Glutamatergic neuron (in vitro differentiated cells): ENCODE measurements around the gene ZNF618. TPM values are rescaled to one million over a fixed set of nuclear protein-coding genes. Genes with fewer than 3 reads are reported as not detected.
"Not testable (repeated sequence)": the region's sequence is repeated elsewhere in the genome, so short reads cannot be mapped to it uniquely, and the experiment has no call there.

Experiments used
- DNase-seq: peaks from one replicate; pipeline ENCODE4 v3.0.0; 2022
- H3K27ac Mint-ChIP-seq: one replicate; pipeline ENCODE4 v1.8.0; 2020; ENCODE audit warnings: mild to moderate bottlenecking, mixed read lengths, inconsistent platforms; ENCODE audit not compliant: unreplicated experiment
- H3K27me3 Mint-ChIP-seq: one replicate; pipeline ENCODE4 v1.8.0; 2020; ENCODE audit warnings: mild to moderate bottlenecking, moderate library complexity, mixed read lengths, inconsistent platforms; ENCODE audit not compliant: unreplicated experiment
- H3K36me3 Mint-ChIP-seq: one replicate; pipeline ENCODE4 v1.8.0; 2020; ENCODE audit warnings: mild to moderate bottlenecking, mixed read lengths, inconsistent platforms; ENCODE audit not compliant: unreplicated experiment
- H3K4me1 Mint-ChIP-seq: one replicate; pipeline ENCODE4 v1.8.0; 2020; ENCODE audit warnings: mild to moderate bottlenecking, low read depth, mixed read lengths, inconsistent platforms; ENCODE audit not compliant: unreplicated experiment
- H3K4me3 Mint-ChIP-seq: one replicate; pipeline ENCODE4 v1.8.0; 2020; ENCODE audit warnings: mild to moderate bottlenecking, mixed read lengths, inconsistent platforms; ENCODE audit not compliant: unreplicated experiment
- H3K9me3 Mint-ChIP-seq: one replicate; pipeline ENCODE4 v1.8.0; 2020; ENCODE audit warnings: mild to moderate bottlenecking, moderate library complexity, mixed read lengths, inconsistent platforms; ENCODE audit not compliant: unreplicated experiment
- total RNA-seq: library from RNA; stranded (reverse); fragmentation: NEBNext Ultra II Directional; extraction: Animal tissue kit (Norgen Biotek cat#: 25700); gene quantifications from one replicate; pipeline ENCODE4 v1.2.1, GENCODE V29; 2021; ENCODE audit not compliant: unreplicated experiment
- TF ChIP-seq, protein P1 (sequence below): fragments of 200-600 bp; sonication (generic); IDR thresholded peaks from one replicate; pipeline ENCODE4 v1.5.0; 2021; ENCODE audit not compliant: partially characterized antibody, unreplicated experiment

Gene ZNF618
- total RNA-seq, 1 donor from 2014 or later = 114 TPM

DNA sequence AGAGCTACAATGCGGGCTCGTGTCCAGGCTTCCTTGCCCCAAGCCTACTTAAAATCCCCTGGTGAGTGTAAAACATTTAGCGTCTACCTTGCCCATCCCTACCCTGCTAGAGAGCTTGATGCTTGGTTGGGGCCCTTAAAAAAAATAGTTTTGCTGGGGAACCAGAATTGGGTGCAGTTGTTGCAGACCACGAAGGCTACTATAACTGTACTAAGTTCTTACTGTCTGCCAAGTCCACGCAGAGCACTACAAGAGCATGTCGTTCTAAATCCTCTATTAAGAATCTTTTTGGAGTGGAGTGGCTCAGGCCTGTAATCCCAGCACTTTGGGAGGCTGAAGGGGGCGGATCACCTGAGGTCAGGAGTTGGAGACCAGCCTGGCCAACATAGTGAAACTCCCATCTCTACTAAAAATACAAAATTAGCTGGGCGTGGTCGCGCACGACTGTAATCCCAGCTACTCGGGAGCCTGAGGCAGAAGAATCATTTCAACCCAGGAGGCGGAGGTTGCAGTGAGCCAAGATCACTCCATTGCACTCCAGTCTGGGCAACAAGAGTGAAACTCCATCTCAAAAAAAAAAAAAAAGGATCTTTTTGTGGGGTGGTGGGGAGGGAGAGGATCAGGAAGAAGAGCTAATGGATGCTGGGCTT lies 206.8 kb downstream of the ZNF618 start:
- Mint-ChIP-seq H3K9me3 (peaks cover 16% of the 10 kb centered on the region), H3K36me3 (peaks cover 17% of the 10 kb centered on the region)
- TF ChIP-seq, protein P1, sequence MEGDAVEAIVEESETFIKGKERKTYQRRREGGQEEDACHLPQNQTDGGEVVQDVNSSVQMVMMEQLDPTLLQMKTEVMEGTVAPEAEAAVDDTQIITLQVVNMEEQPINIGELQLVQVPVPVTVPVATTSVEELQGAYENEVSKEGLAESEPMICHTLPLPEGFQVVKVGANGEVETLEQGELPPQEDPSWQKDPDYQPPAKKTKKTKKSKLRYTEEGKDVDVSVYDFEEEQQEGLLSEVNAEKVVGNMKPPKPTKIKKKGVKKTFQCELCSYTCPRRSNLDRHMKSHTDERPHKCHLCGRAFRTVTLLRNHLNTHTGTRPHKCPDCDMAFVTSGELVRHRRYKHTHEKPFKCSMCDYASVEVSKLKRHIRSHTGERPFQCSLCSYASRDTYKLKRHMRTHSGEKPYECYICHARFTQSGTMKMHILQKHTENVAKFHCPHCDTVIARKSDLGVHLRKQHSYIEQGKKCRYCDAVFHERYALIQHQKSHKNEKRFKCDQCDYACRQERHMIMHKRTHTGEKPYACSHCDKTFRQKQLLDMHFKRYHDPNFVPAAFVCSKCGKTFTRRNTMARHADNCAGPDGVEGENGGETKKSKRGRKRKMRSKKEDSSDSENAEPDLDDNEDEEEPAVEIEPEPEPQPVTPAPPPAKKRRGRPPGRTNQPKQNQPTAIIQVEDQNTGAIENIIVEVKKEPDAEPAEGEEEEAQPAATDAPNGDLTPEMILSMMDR = peak; percentile 31
- DNase-seq, H3K4me1 Mint-ChIP-seq, H3K27me3 Mint-ChIP-seq, H3K4me3 Mint-ChIP-seq, H3K27ac Mint-ChIP-seq: not testable (repeated sequence)

DNA sequence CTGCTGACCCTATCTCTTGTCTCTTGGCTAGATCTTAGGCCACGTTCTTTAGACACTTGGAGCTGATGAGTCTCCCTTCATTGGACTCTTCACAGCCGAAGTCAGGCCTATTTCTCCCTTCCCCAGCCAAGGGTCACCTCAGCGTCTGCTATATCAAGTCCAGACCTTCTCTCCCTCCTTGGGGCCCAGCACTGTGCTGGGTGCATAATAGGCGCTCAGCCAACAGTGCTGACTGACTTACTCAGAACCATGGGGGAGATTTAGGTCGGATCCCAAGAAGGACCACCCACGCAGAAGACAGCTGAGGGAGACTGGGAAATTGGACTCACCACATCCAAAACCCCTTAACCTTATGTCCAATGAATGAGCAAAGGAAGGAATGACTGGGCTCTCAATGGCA lies 207.6 kb downstream of the ZNF618 start:
- TF ChIP-seq, protein P1 = no peak
- Mint-ChIP-seq H3K27me3 (peaks cover 4% of the 10 kb centered on the region), H3K9me3 (peaks cover 16% of the 10 kb centered on the region), H3K27ac (no peak overlapping the region), H3K36me3 (peaks cover 17% of the 10 kb centered on the region), H3K4me1 (no peaks in the 10 kb centered on the region), H3K4me3 (no peak overlapping the region)
- no peak for DNase-seq

DNA sequence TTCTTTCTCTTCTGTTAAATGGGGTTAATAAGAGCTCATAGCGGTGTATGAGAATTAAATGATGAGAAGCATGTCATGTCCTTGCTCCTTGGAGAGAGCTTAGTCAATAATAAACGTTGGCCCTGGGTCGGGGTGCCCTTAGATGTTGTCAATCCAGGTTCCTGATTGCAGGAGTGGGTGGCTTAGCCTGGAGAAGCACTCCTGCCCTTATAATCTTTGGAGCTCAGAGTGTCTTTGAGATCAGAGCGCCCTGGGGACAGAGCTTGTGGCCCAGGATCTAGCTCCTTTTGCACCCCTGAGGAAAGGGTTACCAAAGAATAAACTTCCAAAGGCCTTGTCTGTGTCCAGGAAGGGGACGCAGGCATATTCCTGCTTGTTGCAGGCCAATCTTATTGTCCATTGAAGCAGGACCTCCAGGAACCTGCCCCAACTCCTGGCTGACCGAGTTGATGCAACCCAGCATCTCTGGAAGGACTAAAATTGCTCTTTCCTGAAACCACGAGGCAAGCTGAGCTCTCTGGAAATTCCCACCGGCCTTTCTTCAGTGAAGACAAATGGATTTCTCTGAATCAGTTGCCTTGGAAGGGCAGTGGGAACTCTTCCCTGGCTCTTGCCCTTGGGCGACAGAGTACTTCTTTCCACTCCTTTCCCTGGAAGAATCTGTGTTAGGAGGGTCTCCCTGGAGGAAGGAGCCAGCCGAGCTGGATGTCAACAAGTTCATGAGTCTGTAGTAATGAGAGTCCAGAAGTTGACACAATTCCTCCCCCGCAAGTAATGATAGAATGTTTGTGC lies 208.4 kb downstream of the ZNF618 start:
- Mint-ChIP-seq H3K27me3 (peaks cover 4% of the 10 kb centered on the region), H3K4me1 (no peaks in the 10 kb centered on the region), H3K9me3 (peaks cover 13% of the 10 kb centered on the region), H3K27ac (no peak overlapping the region), H3K4me3 (no peak overlapping the region), H3K36me3 (peaks cover 17% of the 10 kb centered on the region)
- TF ChIP-seq, protein P1 = no peak
- DNase-seq = no peak

DNA sequence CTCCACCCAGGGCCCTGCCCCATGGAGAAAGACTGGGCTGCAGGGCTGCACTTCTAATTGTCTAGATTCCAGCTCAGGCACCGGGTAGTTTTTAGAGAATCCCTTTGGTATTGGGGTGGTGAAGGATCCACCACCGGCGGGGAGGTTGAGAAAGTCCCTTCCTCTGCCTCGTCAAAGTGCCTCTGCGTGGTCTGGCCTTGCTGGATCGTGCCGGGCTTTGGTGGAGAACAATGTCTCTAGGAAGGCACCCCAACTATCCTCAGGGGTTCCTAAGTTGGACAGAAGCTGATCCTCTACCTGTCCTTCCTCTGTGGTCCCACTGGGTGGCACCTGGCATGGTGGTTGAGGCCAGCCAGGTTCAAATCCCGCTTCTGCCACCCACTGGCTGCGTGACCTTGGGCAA lies 209.3 kb downstream of the ZNF618 start:
- H3K9me3 Mint-ChIP-seq = peaks cover 8% of the 10 kb centered on the region
- peaks cover 11% of the 10 kb centered on the region for H3K36me3 Mint-ChIP-seq
- no peak overlapping the region for H3K4me3 Mint-ChIP-seq
- DNase-seq = no peak
- no peaks in the 10 kb centered on the region for H3K4me1 Mint-ChIP-seq
- no peak overlapping the region for H3K27ac Mint-ChIP-seq
- H3K27me3 Mint-ChIP-seq = peaks cover 3% of the 10 kb centered on the region
- TF ChIP-seq, protein P1 = no peak

DNA sequence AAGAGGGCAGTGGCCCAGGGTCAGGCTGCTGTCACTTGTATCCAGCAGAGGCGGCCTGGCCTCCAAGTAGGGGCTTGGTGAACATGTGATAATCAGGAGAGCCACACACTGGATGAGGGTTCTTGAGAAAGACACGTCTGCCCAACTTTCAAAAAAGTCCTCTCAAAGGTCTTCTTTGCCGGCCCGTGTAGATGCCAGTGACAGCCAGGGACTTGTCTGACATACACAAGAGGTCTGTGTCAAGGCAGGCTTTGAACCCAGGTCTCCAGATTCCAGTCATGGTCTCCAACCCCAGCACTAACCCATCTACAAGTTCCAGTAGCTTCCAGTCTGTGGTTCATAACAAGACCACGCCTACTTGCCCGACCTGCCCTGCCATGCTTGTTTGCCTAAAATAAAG lies 209.9 kb downstream of the ZNF618 start:
- H3K27ac Mint-ChIP-seq = no peak overlapping the region
- no peak overlapping the region for H3K4me3 Mint-ChIP-seq
- H3K27me3 Mint-ChIP-seq = peaks cover 5% of the 10 kb centered on the region
- TF ChIP-seq, protein P1 = no peak
- no peaks in the 10 kb centered on the region for H3K4me1 Mint-ChIP-seq
- peaks cover 10% of the 10 kb centered on the region for H3K9me3 Mint-ChIP-seq
- peaks cover 11% of the 10 kb centered on the region for H3K36me3 Mint-ChIP-seq
- DNase-seq = no peak
